T-helper 17 cell (primary cell): ENCODE measurements around the gene SOX13. TPM values are rescaled to one million over a fixed set of nuclear protein-coding genes. Genes with fewer than 3 reads are reported as not detected.
"Not testable (repeated sequence)": the region's sequence is repeated elsewhere in the genome, so short reads cannot be mapped to it uniquely, and the experiment has no call there.

Source experiments
- ATAC-seq: fragments of 150-1000 bp; cut with Tn5 transposase; 2 replicates; pipeline ENCODE4 v1.10.0; 2021; ENCODE audit warnings: mild to moderate bottlenecking, moderate library complexity
- DNase-seq, 3 donors: peaks; one replicate each; pipeline versions ENCODE4 v3.0.0 to v3.0.0-alpha.2; 2020 to 2021
- H3K9me3 ChIP-seq: one replicate; pipeline ENCODE4 v1.7.0; 2013; ENCODE audit warnings: low read length, mild to moderate bottlenecking; ENCODE audit not compliant: control insufficient read depth, poor library complexity, severe bottlenecking
- H3K27ac Mint-ChIP-seq: one replicate; pipeline ENCODE4 v1.8.0; 2022; ENCODE audit warnings: mild to moderate bottlenecking, moderate library complexity, mixed read lengths
- H3K27me3 Mint-ChIP-seq: one replicate; pipeline ENCODE4 v1.8.0; 2022; ENCODE audit warnings: mixed read lengths
- H3K36me3 Mint-ChIP-seq: one replicate; pipeline ENCODE4 v1.8.0; 2022; ENCODE audit warnings: low read depth, mixed read lengths
- H3K4me1 Mint-ChIP-seq: one replicate; pipeline ENCODE4 v1.8.0; 2022; ENCODE audit warnings: mild to moderate bottlenecking, mixed read lengths
- H3K4me3 Mint-ChIP-seq: one replicate; pipeline ENCODE4 v1.8.0; 2022; ENCODE audit warnings: mild to moderate bottlenecking, moderate library complexity, mixed read lengths
- total RNA-seq, 4 donors: library from RNA in 2 of 4; stranded (reverse) in 2 of 4; gene quantifications; one replicate each; pipeline ENCODE4 v1.2.3 and lab custom pipeline; 2022 to 2026

SOX13 gene
- total RNA-seq, 2 donors from 2014 or later: 1.3 to 6.3 TPM

GRCh38 chr1:204094856-204095634 lies 22.1 kb downstream of the SOX13 start:
- H3K4me3 Mint-ChIP-seq: no peak overlapping the region
- no peak for DNase-seq
- H3K27me3 Mint-ChIP-seq: peaks cover 13% of the 10 kb centered on the region
- no peak for ATAC-seq
- peaks cover 13% of the 10 kb centered on the region for H3K4me1 Mint-ChIP-seq
- no peaks in the 10 kb centered on the region for H3K9me3 ChIP-seq
- peaks cover 3% of the 10 kb centered on the region for H3K36me3 Mint-ChIP-seq
- no peak overlapping the region for H3K27ac Mint-ChIP-seq

- ATAC-seq (no peak), DNase-seq (no peak)
- Mint-ChIP-seq H3K36me3 (peaks cover under 1% of the 10 kb centered on the region), H3K4me3 (no peak overlapping the region), H3K27me3 (peaks cover 3% of the 10 kb centered on the region), H3K4me1 (peaks cover 8% of the 10 kb centered on the region), H3K27ac (no peak overlapping the region)
- no peaks in the 10 kb centered on the region for H3K9me3 ChIP-seq
Observed at GRCh38 chr1:204096931-204097330, 24.0 kb downstream of the SOX13 start.

- no peaks in the 10 kb centered on the region for H3K9me3 ChIP-seq
- DNase-seq (no peak), ATAC-seq (no peak)
- Mint-ChIP-seq H3K27me3 (no peaks in the 10 kb centered on the region), H3K36me3 (no peaks in the 10 kb centered on the region), H3K4me3 (no peak overlapping the region), H3K27ac (no peak overlapping the region), H3K4me1 (peaks cover 16% of the 10 kb centered on the region)
Observed at GRCh38 chr1:204098683-204099082, 25.8 kb downstream of the SOX13 start.

GRCh38 chr1:204099754-204100153 lies 26.8 kb downstream of the SOX13 start:
- H3K36me3 Mint-ChIP-seq, ATAC-seq, H3K4me3 Mint-ChIP-seq, H3K9me3 ChIP-seq, H3K27me3 Mint-ChIP-seq, DNase-seq: not testable (repeated sequence)
- peaks cover 22% of the 10 kb centered on the region for H3K4me1 Mint-ChIP-seq
- H3K27ac Mint-ChIP-seq: peak overlapping the region; percentile 61

- H3K9me3 ChIP-seq: no peaks in the 10 kb centered on the region
- H3K4me3 Mint-ChIP-seq: peak overlapping the region; percentile 67
- H3K36me3 Mint-ChIP-seq: no peaks in the 10 kb centered on the region
- peak; percentile 42 for ATAC-seq
- H3K27me3 Mint-ChIP-seq: no peaks in the 10 kb centered on the region
- H3K27ac Mint-ChIP-seq: peak overlapping the region; percentile 87
- no peak for DNase-seq
- peaks cover 22% of the 10 kb centered on the region for H3K4me1 Mint-ChIP-seq
Observed at GRCh38 chr1:204102029-204102611, 29.2 kb downstream of the SOX13 start.

- Mint-ChIP-seq H3K27me3 (no peaks in the 10 kb centered on the region), H3K4me3 (peak overlapping the region; percentile 67), H3K36me3 (no peaks in the 10 kb centered on the region), H3K4me1 (peaks cover 22% of the 10 kb centered on the region), H3K27ac (peak overlapping the region; percentile 87)
- no peaks in the 10 kb centered on the region for H3K9me3 ChIP-seq
- ATAC-seq (no peak), DNase-seq (no peak)
Observed at GRCh38 chr1:204102739-204103430, 30.0 kb downstream of the SOX13 start.

- ATAC-seq: no peak
- peak overlapping the region; percentile 67 for H3K4me3 Mint-ChIP-seq
Observed at GRCh38 chr1:204103431-204103741, 30.5 kb downstream of the SOX13 start.

GRCh38 chr1:204104331-204105130 lies 31.6 kb downstream of the SOX13 start:
- H3K9me3 ChIP-seq: no peaks in the 10 kb centered on the region
- DNase-seq: no peak
- Mint-ChIP-seq H3K27me3 (peaks cover 5% of the 10 kb centered on the region), H3K27ac (peak overlapping the region; percentile 87), H3K36me3 (no peaks in the 10 kb centered on the region), H3K4me1 (peaks cover 24% of the 10 kb centered on the region), H3K4me3 (peak overlapping the region; percentile 76)
- ATAC-seq: peak; percentile 40

More at GRCh38 chr1:204103431-204103741, 30.5 kb downstream of the SOX13 start:
- peak overlapping the region; percentile 87 for H3K27ac Mint-ChIP-seq
- peaks cover 22% of the 10 kb centered on the region for H3K4me1 Mint-ChIP-seq
- no peaks in the 10 kb centered on the region for H3K9me3 ChIP-seq
- H3K36me3 Mint-ChIP-seq: no peaks in the 10 kb centered on the region
- no peaks in the 10 kb centered on the region for H3K27me3 Mint-ChIP-seq
- DNase-seq: no peak

- peaks cover 5% of the 10 kb centered on the region for H3K27me3 Mint-ChIP-seq
- H3K27ac Mint-ChIP-seq: peak overlapping the region; percentile 87
- ATAC-seq (no peak), DNase-seq (no peak)
- H3K4me1 Mint-ChIP-seq: peaks cover 24% of the 10 kb centered on the region
- H3K9me3 ChIP-seq: no peaks in the 10 kb centered on the region
- H3K36me3 Mint-ChIP-seq: no peaks in the 10 kb centered on the region
- peak overlapping the region; percentile 76 for H3K4me3 Mint-ChIP-seq
Observed at GRCh38 chr1:204105131-204105515, 32.2 kb downstream of the SOX13 start.

- H3K27me3 Mint-ChIP-seq: peaks cover 5% of the 10 kb centered on the region
Observed at GRCh38 chr1:204106825-204107224, 33.9 kb downstream of the SOX13 start.

GRCh38 chr1:204107892-204108291 lies 35.0 kb downstream of the SOX13 start:
- no peaks in the 10 kb centered on the region for H3K9me3 ChIP-seq
- H3K27me3 Mint-ChIP-seq: peaks cover 5% of the 10 kb centered on the region
- ATAC-seq (no peak), DNase-seq (no peak)
- H3K36me3 Mint-ChIP-seq: no peaks in the 10 kb centered on the region
- H3K27ac Mint-ChIP-seq: no peak overlapping the region
- H3K4me1 Mint-ChIP-seq: peaks cover 17% of the 10 kb centered on the region
- no peak overlapping the region for H3K4me3 Mint-ChIP-seq

More at GRCh38 chr1:204106825-204107224, 33.9 kb downstream of the SOX13 start:
- DNase-seq: no peak
- Mint-ChIP-seq H3K36me3 (no peaks in the 10 kb centered on the region), H3K4me1 (peaks cover 24% of the 10 kb centered on the region), H3K4me3 (no peak overlapping the region), H3K27ac (peak overlapping the region; percentile 8)
- no peaks in the 10 kb centered on the region for H3K9me3 ChIP-seq
- no peak for ATAC-seq

- no peak overlapping the region for H3K4me3 Mint-ChIP-seq
- no peaks in the 10 kb centered on the region for H3K9me3 ChIP-seq
- peaks cover 5% of the 10 kb centered on the region for H3K27me3 Mint-ChIP-seq
- H3K27ac Mint-ChIP-seq: no peak overlapping the region
- H3K4me1 Mint-ChIP-seq: peaks cover 14% of the 10 kb centered on the region
- ATAC-seq (no peak), DNase-seq (no peak)
- H3K36me3 Mint-ChIP-seq: no peaks in the 10 kb centered on the region
Observed at GRCh38 chr1:204108312-204109141, 35.6 kb downstream of the SOX13 start.
